Fibroblast of the aortic adventitia (primary cell): ENCODE measurements around the gene CACNA2D3. TPM values are rescaled to one million over a fixed set of nuclear protein-coding genes. Genes with fewer than 3 reads are reported as not detected.
A peak's percentile ranks its signal among the peaks of the same experiment; 100 is the strongest.

ENCODE experiments used
- DNase-seq: peaks from one replicate; pipeline ENCODE4 v3.0.0-alpha.2; 2010; ENCODE audit warnings: low read depth
- H3K4me3 ChIP-seq: 2 replicates; pipeline ENCODE4 v1.5.1; 2011; ENCODE audit warnings: low read depth, mild to moderate bottlenecking, control low read depth, low read length, moderate library complexity
- CTCF ChIP-seq: IDR thresholded peaks from 2 replicates; pipeline ENCODE4 v1.5.1; 2011; ENCODE audit warnings: mild to moderate bottlenecking, low read length, control low read depth, inconsistent platforms; ENCODE audit not compliant: insufficient read depth
- total RNA-seq: library from RNA; depleted of rRNA; stranded (reverse); fragments of >200 nt; gene quantifications from 2 replicates; pipeline ENCODE4 v1.2.3, GENCODE V29; 2012; ENCODE audit warnings: low replicate concordance

The CACNA2D3 gene
- total RNA-seq, 1 donor: 0.45 TPM

DNA sequence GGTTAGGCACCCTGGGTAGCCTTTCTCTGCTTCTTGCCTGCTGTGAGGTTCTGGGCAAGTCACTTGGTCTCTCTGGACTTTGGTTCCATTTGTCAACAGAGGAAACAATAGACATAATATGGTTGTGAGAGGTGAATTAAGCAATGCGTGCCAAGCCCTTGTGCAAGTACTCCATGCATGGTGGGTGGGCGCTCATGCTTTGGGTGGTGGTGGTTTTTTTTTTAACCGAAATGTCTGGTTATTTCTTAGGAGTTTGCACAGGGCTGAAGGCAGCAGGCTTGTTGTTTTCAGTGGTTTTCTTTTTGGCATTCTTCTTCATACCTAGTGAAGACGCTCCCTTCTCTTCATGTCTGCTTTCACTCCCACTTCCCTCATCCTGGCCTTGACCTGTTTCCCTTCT is 889.7 kb downstream of the CACNA2D3 start:
- no peak overlapping the region for H3K4me3 ChIP-seq
- no peak for DNase-seq
- TF ChIP-seq CTCF: no peak

DNA sequence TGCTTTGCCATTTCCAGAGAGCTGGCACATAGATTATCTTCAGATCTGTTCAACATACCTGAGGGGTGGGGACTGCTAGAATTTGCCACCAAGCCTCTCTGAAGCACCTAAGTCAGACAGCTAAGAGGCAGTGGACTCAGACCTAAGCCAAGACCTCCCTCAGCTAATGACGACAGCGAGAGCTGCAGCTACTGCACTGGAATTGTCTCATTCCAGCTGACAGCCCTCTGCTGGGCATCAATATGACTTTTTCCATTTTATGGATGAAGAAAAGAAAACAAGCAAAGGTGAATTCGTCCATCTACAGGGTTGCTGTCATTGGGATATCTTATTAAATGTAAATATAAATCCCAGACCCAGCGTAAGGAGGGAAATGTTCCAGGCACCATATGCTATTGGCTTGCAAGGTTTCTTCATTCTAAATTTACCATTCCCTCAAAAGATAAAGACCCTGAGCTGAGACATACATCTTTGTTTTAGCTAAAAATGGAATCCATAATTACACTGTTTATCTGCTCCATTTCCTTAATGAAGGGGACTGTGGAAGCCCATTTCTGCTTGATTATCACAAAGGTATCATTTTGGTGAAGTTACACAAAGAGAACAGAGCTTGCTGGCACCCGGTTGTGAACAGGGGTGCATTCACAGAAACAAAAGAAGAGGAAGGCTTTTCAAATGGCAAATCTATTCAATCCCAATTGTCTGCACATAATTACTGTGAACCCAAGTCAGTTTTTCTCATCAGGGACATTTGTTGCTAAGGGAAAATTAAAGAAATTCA is 891.0 kb downstream of the CACNA2D3 start:
- peak; percentile 14 for TF ChIP-seq CTCF
- no peak overlapping the region for H3K4me3 ChIP-seq
- DNase-seq: peak; percentile 43

DNA sequence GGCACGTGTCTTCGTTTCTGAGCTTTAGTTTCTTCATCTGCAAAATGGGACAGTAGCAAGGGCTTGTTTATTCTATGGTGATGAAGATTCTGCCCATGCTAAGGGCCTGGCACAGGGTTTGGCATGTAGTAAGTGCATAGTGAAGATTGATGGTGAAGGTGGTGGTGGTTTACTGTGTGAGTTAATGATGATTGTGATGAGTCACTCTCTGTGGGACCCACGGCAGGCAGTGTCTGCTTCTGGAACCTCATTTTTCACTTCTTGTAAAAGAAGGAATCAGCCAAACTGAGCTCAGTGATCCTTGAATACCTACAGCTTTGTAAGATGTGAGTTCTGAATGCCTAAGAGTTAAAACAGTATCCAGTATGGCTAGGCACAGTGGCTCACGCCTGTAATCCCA is 891.7 kb downstream of the CACNA2D3 start:
- H3K4me3 ChIP-seq: no peak overlapping the region
- TF ChIP-seq CTCF: no peak
- DNase-seq: no peak

GRCh38 chr3:55014906-55015305 is 892.6 kb downstream of the CACNA2D3 start:
- TF ChIP-seq CTCF: no peak
- H3K4me3 ChIP-seq: no peak overlapping the region
- DNase-seq: peak; percentile 6

DNA sequence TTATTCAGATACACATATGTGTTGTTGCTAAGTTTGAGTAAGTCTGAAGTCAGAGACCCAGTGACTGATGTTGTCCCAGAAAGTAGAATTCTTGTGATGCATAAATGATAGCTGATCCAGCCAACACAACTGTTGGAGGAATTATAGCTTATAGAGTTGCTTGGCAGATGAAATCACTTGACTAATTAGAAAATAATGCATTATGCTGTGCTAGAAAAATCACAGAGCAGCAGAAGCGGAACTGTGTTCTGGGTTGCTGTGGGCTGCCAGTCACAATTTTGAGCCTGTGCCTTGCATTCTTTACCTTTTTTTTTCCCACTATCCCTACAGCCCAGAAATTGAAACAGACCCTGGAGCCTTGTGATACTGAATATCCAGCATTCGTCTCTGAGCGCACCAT is 895.5 kb downstream of the CACNA2D3 start:
- H3K4me3 ChIP-seq: no peak overlapping the region
- DNase-seq: no peak
- TF ChIP-seq CTCF: no peak

DNA sequence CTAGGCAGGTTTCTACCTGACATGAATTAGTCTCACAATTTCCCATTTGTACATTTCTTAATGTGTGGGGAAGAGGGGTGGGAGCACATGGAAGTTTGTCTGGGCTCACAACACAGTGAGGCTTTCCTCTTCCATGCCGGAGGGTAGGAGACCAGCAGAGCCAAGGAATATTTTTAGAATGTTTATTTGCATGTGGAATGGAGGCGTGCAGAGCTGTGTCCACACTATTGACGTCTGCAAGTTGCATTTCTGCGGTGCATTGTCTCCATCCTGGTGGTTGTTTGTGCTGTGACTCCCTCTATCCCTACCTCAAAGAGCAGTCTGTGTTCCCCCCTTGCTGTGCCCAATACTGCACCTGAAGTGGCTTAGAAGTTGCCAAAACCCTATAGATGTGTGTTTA is 908.6 kb downstream of the CACNA2D3 start:
- TF ChIP-seq CTCF: no peak
- no peak for DNase-seq
- no peak overlapping the region for H3K4me3 ChIP-seq
